ENCODE measurements around the gene MAD1L1.
"Not testable (repeated sequence)": the region's sequence is repeated elsewhere in the genome, so short reads cannot be mapped to it uniquely, and the experiment has no call there.

The MAD1L1 gene

DNA sequence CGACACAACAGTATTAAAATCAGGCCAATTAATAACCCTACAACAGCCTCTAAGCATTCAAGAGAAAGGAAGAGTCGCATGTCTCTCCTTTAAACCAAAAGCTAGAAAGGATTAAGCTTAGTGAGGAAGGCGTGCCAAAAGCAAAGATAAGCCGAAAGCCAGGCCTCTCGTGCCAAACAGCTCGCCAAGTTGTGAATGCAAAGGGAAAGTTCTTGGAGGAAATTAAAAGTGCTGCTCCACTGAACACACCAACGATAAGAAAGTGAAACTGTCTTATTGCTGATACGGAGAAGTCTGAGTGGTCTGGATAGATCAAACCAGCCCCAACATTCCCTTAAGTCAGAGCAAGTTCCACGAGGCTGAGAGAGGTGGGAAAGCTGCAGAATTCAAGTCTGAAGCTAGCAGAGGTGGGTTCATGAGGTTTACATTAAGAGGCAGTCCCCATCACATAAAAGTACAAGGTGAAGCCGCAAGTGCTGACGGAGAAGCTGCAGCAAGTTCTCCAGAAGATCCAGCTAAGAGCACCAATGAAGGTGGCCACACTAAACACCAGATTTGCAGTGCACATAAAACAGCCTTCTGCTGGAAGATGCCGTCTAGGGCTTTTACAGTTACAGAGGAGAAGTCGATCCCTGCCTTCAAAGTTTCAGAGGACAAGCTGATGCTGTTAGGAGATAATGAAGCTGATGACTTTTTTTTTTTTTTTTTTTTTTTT lies 194.8 kb downstream of the MAD1L1 start:
- in situ Hi-C loops (cut with MboI; ENCODE audit: low sequenced_read_pairs) = no loop called here

GRCh38 chr7:2037301-2037807 lies 195.4 kb downstream of the MAD1L1 start:
- in situ Hi-C loops (cut with MboI; ENCODE audit: low sequenced_read_pairs) = no loop called here

DNA sequence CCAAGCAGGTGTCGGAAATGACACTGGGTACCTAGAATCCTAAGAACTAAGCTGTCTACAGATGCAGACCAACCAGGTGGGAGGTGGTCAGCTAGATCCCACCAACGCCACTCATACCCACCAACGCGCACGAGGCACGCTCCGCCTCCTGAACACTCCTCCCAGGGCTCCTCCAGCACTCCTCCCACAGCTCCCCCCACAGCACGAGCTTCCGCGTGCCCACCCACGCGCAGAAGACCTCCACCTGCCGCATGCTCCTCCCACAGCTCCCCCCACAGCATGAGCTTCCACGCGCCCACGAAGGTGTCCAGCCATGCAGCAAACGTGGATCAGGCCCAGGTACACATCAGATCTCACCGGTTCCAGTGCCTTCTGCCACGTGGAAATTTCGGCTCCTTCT lies 196.0 kb downstream of the MAD1L1 start:
- in situ Hi-C loops (cut with MboI; ENCODE audit: low sequenced_read_pairs) = no loop called here

GRCh38 chr7:2036201-2036600 lies 196.5 kb downstream of the MAD1L1 start:
- in situ Hi-C loops (cut with MboI; ENCODE audit: low sequenced_read_pairs) = not testable (repeated sequence)

- in situ Hi-C loops (cut with MboI; ENCODE audit: low sequenced_read_pairs) = no loop called here
These were observed 198.2 kb downstream of the MAD1L1 start for GRCh38 chr7:2034291-2035201.

- in situ Hi-C loops (cut with MboI; ENCODE audit: low sequenced_read_pairs) = no loop called here
These were observed 199.1 kb downstream of the MAD1L1 start for GRCh38 chr7:2033586-2034135.

DNA sequence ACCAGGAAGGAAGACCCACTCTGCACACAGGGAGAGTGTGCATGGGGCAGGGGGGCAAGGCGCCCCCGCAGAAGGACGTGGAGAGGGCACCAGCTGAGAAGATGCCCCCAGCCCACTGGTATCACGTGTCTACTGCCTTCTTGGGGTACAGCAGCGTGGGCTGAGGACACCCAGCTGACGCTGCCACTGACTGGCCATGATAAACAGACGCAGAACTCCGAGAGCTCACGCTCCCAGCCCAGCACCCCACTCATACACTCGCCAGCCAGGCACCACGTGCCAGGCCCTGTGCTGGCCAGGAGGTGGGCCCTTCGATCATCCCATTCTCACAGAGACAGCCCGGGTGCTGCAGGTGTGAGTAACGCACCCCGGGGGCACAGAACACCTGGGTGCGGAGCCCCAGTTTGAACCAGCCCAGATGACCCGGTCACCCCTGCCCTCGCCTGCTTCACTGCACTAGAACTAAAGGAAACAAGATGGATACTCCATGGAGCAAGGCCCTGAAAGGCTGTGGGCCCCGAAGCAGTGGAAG lies 199.8 kb downstream of the MAD1L1 start:
- in situ Hi-C loops (cut with MboI; ENCODE audit: low sequenced_read_pairs) = no loop called here

- in situ Hi-C loops (cut with MboI; ENCODE audit: low sequenced_read_pairs) = no loop called here
These were observed 200.5 kb downstream of the MAD1L1 start for GRCh38 chr7:2032030-2032875.

- in situ Hi-C loops (cut with MboI; ENCODE audit: low sequenced_read_pairs) = no loop called here
These were observed 201.3 kb downstream of the MAD1L1 start for GRCh38 chr7:2031451-2031845.

- in situ Hi-C loops (cut with MboI; ENCODE audit: low sequenced_read_pairs) = no loop called here
These were observed 202.0 kb downstream of the MAD1L1 start for GRCh38 chr7:2030475-2031450.

DNA sequence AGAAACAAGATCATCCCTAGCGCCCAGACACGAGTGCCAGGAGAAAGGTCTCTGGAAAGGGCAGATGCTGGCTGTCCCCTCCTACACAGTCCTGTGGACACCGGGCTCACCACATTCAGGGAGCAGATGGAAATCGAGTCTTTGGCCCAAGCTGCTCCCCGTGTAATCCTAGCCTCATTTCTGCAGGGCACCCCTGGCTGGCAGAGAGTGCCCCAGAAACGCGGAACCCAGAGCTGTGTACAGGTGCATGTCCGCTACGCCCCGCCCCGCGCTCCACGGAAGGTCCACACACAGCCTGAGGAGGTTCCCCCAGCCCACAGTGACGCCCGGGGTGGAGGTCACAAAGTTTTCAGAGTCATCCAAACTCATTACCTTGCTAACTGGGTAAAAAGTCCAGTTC lies 202.8 kb downstream of the MAD1L1 start:
- in situ Hi-C loops (cut with MboI; ENCODE audit: low sequenced_read_pairs) = no loop called here

GRCh38 chr7:2029211-2029905 lies 203.4 kb downstream of the MAD1L1 start:
- in situ Hi-C loops (cut with MboI; ENCODE audit: low sequenced_read_pairs) = no loop called here

- in situ Hi-C loops (cut with MboI; ENCODE audit: low sequenced_read_pairs) = no loop called here
These were observed 204.0 kb downstream of the MAD1L1 start for GRCh38 chr7:2028733-2029132.

DNA sequence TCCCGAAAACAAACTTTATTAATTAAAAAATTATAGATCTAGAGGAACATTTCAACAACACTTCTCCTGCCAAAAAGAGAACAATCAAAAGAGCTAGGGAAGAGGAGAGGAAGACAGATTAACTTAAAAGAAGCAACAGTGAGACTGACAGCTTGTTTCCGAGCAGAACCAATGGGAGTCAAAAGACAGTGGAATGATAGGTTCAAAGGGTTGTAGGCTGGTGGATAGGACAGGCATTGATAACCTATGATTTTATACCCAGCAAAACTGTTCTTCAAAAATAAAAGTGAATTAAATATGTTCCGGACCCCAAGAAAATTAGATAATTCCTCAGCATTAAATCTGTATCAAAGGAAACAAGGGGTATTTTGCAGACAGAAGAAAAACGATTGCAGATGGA lies 207.6 kb downstream of the MAD1L1 start:
- in situ Hi-C loops (cut with MboI; ENCODE audit: low sequenced_read_pairs) = no loop called here

DNA sequence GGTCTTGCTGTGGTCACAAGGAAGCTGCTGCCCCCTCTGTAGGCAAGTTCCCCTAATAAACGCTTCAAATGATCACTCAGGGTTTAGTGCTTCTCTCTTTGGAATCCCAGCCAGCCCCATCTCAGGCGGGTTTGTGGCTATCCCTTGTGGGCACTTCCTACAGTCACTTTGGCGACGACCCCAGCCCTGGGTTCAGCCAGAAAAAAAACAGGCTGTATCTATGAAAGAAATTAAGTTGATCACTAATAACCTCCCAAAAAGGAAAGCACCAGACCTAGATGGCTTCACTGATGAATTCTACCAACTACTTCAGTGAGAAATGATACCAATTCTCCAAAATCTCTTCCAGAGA lies 208.2 kb downstream of the MAD1L1 start:
- in situ Hi-C loops (cut with MboI; ENCODE audit: low sequenced_read_pairs) = no loop called here

- in situ Hi-C loops (cut with MboI; ENCODE audit: low sequenced_read_pairs) = no loop called here
These were observed 208.7 kb downstream of the MAD1L1 start for GRCh38 chr7:2023877-2024566.

GRCh38 chr7:2022737-2023250 lies 210.0 kb downstream of the MAD1L1 start:
- in situ Hi-C loops (cut with MboI; ENCODE audit: low sequenced_read_pairs) = no loop called here

- in situ Hi-C loops (cut with MboI; ENCODE audit: low sequenced_read_pairs) = no loop called here
These were observed 210.7 kb downstream of the MAD1L1 start for GRCh38 chr7:2022021-2022409.

Data from HL-60/S4 (cell line).